Dedifferentiated amniotic fluid mesenchymal stem cell (primary cell): ENCODE measurements around the gene RBFOX2.
"Not testable (repeated sequence)": the region's sequence is repeated elsewhere in the genome, so short reads cannot be mapped to it uniquely, and the experiment has no call there.

Experiments used
- DNase-seq: peaks from one replicate; pipeline ENCODE4 v3.0.0-alpha.2; 2016; ENCODE audit errors: extremely low spot score

RBFOX2 gene

DNA sequence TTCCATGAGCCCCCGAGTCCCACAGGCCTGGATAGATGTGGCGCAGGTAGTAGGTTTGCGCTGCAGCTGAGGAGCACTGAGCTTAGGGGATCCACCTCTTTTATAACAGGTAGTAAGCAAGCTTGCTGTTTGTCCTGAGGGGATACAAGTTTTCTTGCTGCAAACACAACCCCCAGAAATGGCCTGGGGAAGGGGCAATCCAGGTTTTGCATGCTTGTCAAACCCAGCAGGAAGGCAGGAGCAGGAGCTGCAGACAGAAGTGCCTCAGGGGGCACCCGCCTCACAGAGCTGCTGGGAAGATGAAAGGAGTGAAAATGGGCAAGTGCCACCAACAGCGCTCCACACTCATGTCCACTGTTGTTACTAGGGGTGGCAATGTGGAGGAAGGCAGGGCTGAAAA, 292.5 kb downstream of the RBFOX2 start:
- no peak for DNase-seq

DNA sequence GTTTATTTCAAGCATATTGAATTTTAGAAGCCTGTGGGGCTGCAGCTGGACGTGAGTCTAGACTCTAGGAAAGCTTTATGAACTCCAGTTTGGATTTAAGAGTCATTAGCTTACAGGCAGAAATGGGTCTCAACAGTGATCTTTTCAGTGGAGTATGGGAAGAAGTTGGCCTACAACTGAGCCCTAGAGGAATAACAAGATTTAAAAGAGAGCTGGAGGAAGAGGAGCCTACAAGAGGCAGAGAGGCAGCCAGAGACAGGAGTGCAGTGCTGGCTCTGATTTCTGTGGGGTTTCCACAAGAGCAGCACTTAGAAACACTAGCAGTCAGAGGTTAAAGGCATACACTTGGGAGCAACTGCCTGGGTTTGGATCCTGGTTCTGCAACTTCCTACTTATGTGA, 293.1 kb downstream of the RBFOX2 start:
- no peak for DNase-seq

DNA sequence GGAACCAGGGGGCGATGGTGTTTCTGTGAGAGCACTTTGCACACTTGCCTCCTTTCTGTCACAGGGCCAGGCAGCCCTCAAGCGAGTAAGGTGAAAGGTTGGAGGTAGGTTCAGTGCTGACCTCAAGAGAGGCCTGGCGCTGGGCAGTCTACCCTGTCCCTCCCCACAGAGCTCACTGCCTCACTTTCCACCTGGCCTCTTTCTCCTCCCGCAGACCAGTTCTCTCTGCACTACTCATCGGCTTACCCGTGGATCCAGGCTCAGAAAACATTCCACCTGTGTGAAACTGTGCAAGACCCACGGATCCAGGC, 294.2 kb downstream of the RBFOX2 start:
- DNase-seq, result no peak

DNA sequence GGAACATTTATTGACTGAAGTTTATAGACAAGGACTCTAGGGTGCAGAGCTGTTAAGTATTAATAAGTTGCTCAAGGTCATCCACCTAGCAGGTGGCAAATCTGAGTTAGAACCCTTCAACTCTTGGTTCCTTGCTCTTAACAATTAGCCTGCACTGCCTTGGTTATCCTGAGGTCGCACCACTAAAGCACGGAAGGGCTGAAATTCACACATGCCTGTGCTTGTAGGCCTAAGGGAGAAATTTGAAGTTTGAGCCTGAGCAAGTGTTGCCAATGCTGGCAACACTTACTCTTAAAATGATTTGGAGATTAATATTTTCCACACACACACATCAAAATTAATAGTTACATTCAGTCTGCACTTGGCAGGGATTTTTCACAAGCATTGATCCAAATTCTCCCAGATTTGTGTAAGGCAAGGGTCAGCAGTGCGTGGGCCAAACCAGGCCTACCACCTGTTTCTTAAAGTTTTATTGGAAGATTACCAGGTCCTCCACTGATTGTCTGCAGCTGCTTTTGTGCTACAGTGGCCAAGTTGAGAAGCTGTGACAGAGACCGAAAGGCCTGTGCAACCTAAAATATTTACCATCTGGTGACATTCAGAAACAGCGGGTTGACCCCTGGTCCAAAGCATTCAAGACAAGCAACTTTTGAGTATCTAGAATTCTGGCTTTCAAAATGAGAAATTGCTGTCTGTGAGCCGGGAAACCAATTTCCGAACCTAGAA, 294.7 kb downstream of the RBFOX2 start:
- no peak for DNase-seq

DNA sequence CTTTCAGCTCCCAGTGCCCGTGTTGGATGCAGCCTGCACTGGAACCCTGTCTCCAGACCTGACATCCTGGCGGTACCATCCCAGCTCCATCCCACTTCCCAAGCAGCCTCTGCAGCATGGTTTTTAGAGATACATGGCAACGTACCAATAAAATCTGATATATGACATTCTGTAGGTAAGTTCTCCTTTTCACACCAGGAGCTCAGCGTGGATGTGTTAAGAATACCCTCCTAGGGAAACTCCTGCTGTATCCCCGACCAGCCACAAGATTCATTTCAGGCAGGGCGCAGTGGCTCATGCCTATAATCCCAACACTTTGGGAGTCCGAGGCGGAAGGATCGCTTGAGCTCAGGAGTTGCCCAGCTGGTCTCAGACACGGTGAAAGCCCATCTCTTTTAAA, 295.6 kb downstream of the RBFOX2 start:
- no peak for DNase-seq

DNA sequence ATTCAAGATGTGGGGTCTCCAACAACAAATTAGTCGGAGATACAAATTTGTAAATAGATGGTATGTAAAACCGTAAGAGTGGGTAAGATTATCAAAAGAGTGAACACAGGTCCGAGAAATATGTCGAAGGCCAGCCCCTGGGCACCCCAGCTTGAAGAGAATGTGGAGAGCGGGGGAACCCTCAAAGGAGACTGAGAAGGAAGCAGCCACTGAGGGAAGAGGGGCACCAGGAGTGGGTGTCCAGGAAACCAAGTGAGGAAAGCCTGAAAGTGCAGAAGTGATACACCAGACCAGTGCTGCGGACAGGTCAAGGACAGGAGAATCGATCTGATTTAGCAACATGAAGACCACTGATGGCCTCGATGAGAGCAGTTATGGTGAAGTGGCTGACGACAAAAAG, 296.5 kb downstream of the RBFOX2 start:
- DNase-seq, result no peak

DNA sequence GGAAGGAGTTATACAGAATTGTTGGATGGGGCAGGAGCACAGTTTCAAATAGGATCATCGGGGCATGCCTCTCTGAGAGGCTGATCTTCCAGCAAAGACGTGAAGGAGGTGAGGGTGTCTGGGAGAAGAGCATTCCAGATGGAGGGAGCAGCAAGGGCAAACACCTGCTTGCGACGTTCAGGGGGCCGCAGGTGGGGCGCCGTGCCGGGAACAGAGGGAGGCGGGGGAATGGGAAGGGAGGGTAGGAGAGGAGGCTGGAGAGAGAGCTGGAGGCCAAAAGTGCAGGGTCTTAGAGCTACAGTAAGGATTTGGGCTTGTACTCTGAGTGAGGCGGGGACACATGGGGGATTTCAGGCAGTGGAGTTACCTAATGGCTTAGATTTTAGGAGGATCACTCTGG, 297.3 kb downstream of the RBFOX2 start:
- no peak for DNase-seq

DNA sequence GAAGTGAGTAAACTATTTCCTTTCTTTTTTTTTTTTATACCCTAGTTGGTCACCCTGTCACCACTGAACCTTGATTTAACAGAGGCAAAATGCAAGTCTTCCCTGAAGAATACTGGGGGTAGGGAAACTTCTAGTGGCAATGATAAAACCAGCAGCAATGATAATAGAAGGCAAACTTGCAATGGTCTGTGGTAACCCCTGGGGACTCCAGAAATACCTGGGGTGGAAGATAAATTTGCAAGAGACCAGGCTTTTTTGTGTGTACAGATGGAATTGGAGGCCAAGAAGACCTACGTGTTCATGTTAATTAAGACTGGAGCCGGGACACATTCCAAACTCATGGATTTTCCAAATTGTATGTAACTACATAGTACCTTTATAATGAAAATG, 299.3 kb downstream of the RBFOX2 start:
- no peak for DNase-seq

DNA sequence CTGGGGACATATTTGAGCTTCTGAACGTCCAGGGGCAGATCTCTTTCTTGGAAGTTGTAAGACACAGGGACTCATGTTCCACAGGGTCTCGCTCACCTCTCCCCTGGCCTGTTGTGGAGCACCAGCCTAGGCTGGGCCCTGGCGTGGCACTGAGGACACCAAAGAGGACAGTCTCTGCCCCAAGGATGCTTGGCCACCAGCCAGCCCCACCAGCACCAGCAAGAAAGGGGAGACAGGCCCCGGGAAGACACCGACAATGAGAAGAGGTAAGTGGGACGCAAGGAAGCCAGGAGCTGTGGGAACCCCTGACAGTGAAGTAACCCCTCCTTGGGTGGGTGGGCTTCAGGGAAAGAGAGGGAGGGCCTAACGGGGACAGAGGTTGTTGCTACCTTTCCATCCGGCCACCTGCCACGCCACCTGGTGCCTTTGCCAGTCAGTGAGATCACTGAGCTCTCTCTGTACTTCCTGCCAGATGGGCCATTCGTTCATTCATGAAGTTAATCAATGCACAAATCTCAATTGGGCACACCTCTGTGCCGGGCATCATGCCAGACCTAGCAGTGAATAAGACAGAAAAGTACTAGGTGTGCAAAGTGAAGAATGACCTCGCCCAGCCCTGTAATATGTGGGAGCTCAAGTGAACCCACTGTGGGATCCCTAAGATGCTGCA, 299.9 kb downstream of the RBFOX2 start:
- DNase-seq, result no peak

DNA sequence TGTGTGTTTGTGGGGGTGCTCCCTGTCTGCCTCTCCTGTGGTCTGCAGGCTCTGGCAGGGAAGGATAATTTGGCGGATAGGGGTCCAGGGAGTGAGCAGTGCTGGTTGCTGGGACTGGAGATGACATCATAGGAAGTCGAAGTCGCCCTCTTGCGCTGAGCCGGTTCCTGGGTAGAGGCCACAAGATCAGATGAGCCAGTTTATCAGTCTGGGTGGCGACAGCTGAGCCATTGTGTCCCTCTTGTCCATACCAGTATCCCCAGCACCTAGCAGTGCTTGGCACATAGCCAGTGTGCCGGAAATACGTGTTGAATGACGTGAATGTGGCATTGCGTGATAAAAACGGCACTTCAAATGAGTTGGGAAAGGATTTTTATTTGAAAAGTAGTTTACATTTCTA, 301.2 kb downstream of the RBFOX2 start:
- no peak for DNase-seq

DNA sequence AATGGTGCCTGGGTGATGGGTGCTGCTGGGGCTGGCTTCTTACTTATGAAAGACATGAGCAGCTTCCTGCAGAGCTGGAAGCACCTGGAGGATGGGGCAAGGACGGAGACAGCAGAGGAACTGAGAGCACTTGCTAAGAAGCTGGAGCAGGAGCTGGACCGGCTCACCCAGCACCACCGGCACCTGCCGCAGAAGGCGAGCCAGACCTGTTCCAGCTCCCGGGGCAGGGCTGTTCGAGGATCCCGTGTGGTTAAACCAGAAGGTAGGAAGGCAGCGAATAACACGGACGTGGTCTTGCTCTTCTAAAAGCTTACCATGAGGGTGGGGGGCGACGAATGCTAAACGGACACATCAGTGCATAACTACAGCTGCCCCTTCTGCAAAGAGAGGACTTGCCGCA, 301.7 kb downstream of the RBFOX2 start:
- no peak for DNase-seq

DNA sequence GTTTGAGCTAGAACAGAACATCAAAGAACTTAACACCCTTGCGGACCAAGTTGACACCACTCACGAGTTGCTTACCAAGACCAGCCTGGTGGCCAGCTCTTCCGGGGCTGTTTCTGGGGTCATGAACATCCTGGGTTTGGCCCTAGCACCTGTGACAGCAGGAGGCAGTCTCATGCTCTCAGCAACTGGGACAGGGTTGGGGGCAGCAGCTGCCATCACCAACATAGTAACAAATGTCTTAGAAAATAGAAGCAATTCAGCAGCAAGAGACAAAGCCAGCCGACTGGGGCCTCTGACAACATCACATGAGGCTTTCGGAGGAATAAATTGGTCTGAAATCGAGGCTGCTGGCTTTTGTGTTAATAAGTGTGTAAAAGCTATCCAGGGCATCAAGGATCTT, 302.2 kb downstream of the RBFOX2 start:
- DNase-seq, result no peak

DNA sequence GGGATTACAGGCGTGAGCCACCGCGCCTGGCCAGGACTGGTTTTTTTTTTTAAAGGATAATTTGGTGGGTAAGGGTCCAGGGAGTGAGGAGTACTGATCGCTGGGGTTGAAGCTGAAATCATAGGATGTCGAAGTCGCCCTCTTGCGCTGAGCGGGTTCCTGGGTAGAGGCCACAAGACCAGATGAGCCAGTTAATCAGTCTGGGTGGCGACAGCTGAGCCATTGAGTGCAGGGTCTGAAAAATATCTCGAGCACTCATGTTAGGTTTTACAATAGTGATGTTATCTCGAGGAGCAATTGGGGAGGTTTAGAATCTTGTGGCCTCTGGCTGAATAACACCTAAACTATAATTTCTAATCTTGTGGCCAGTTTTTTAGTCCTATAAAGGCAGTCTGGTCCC, 303.1 kb downstream of the RBFOX2 start:
- DNase-seq, result no peak

DNA sequence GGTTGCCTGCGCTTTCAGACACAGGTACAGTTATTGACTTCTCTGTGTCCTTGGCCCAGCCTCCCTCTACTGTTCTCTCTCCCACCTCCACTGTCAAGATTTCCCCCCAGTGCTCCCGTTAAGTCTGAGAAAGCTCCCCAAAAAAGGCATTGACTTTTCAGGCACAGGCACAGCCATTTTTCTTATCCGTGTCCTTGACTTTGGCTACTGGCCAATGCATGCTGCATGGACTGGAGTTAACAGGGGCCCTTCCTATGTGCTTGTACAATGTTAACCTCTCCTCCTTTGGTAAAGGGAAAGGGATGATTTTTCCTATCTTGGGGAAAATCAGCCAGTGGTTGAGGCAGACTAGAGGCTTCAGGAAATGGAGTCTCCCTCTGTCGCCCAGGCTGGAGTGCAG, 306.7 kb downstream of the RBFOX2 start:
- no peak for DNase-seq

DNA sequence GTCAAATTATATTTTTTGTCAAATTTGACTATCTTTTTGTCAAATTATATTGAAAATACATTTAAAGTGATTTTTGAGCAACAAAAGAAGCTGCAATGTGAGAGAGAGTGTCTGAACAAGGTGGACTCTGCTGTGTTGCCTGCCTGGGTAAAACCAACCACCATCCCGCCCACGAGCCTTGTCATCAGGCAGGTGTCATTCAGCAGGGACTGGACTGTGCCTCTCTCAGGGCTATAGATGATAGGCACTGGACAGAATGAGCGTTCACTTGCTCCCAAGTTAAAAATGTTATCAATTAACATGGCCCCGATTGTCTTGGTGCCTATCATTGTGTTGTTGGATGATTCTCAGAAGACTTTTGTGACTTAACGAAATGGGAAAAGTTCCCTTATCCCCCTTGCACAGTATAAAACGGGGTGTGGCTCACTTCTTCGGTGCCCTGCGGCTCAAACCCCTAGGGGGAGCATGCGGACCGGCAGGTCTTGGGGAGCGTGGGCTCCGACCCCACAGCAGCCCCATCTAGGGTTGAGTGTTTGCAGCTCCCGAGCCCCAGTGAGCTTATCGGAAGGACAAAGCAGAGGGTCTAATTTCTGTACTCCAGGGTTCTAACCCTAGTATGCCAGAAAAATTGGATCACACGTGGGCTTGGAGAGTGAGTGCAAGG, 309.3 kb downstream of the RBFOX2 start:
- DNase-seq, result no peak

DNA sequence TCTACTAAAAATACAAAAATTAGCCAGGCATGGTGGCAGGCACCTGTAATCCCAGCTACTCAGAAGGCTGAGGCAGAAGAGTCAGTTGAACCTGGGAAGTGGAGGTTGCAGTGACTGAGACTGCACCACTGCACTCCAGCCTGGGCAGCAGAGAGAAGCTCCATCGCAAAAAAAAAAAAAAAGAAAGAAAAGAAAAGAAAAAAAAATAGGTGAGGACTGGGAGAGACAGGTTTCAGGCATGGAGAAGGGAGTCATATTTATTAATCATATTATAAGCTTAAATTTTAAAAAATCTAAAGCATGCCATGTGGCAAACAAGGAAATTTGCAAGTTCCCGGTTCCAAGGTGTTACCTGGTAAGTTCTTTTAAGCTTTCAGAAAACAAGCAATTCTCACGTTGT, 311.1 kb downstream of the RBFOX2 start, which contains the start of gene APOL5:
Gene APOL5 (plus strand): TSS at position 301 of the 400 bp plus-strand sequence. CDS start 0 bp downstream, at position 301.
- no peak for DNase-seq

DNA sequence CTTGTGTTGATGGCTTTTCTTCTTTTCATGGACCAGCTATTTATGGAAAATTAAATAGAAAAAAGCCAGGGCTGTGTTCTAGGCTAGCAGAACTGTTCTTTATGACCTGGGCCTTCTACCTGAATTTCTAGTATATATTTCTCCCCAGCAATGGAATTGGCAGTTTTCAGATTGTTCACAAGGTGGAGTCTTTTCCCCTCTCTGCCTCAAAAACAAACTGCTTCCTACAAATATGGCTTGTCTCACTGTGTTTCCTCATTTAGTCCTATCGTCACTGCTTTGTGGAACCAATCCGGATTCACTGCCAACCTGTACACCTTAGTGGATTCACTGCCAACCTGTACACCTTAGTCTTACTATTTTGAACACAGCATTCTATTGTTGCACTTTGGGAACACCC, 316.0 kb downstream of the RBFOX2 start:
- DNase-seq, result no peak

DNA sequence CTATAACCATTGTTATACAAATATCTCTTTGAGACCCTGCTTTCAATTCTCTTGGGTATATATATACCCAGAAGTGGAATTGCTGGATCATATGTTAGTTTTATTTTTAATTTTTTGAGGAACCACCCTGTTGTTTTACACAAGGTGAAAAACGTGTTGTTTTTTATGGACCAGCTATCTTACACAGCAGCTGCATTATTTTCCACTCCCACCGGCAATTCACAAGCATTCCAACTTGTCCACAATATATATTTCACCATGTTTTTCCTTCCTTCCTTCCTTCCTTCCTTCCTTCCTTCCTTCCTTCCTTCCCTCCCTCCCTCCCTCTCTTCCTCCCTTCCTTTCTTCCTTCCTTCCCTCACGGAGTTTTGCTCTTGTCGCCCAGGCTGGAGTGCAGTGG, 317.3 kb downstream of the RBFOX2 start:
- DNase-seq, result no peak

DNA sequence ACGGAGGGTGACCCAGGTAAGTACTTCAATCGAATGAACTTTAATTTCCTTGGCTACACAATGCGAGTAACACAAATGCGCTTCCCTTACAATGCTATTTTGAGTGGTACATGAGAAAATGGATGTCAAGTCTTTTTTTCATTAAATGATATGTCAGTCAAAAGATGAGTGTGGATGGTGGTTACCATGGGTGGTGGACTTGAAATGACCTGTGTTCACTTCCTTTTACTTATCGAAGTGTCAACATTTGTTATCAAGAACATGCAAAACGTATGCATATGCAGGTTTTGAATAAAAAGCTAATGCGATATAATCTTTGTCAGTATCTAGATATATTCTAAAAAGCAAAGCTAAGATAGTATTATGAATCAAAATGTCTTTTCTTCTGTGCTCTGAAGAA, 319.7 kb downstream of the RBFOX2 start:
- no peak for DNase-seq

DNA sequence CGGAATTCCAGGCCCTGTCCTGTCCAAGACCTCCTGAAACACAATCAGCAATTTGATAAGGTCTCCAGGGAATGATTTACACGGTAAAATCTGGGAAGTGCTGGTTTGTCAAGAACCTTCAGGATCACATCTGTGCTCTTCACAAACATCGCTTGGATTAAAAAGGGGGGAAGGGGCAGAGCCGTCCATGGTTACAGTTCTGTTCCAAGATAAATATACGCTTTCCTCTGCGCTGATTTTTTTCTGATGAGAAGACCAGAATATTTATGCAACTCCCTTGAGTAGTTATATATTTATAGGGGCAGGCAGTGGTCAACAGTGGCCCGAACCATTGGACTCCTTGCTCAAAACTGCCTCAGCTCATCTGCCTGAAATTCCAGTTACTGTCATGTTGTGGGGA, 320.2 kb downstream of the RBFOX2 start:
- DNase-seq, result no peak

DNA sequence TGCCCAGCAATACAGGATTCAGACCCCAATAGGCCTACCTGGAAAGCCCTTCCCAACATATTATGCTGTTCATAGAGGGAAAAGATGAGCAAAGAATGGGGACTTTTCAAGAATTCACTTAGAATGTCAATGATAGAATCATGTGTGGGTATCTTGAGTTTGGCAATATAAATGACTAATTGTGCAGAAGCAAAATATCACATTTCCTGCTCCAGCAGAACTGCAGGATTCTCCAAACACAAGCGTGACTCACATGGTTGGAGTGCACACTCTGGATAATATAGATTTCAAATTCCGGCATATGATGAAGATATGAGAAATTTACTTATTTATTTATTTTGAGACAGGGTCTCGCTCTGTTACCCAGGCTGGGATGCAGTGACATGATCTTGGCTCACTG, 323.5 kb downstream of the RBFOX2 start:
- DNase-seq, result peak; percentile 73

DNA sequence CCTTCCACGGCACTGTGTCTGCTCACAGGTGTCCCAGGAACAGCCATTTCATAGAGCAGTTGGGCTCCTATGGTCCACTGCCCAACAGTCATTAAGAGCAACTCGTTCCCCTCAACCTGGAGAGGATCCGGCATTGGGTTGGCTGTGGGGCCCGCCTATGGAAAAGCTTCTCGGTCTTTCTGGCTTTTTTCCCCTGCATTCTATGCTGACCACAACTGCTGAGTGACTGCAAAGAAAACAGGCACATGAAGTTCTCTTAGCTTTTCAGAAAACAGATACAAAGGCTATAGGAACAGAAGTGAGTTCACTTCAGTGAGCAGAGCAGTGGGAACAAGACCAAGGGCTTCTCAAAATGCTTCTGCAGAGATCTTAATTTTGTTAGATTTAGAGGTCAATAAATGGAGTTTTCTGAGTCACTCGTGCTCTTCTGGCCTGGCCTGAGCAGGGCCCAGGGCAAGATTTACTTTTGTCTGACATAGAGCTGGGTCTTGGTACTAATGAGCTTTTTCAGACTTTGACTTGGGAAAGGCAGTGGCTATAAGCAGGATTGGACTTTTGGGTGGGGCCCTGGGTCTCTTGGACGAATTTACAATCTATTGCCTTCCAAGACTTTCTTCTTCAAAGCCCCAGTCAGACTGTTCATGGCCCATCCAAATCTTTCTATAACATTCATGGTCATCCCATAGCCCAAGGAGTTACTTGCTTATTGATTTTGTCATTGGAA, 324.6 kb downstream of the RBFOX2 start:
- DNase-seq, result no peak

DNA sequence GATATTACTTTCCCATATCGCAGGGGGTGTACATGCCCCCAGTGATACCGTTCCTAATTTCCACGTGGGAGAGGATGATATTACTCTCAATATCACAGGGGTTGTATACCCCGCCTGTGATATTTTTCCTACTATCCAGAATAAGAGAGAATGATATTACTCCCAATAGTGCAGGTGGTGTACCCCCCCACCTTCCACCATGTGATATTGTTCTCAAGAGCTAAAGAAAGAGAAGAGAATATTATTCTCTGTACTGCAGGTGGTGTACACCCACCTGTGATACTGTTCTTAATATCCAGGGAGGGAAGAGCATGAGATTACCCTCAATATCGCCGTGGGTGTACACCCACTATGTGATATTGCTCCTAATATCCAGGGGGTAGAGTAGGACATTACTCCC, 328.8 kb downstream of the RBFOX2 start:
- not testable (repeated sequence) for DNase-seq
